Smooth muscle cell (in vitro differentiated cells): ENCODE data around the gene POLR3B. TPM values are rescaled to one million over a fixed set of nuclear protein-coding genes. Genes with fewer than 3 reads are reported as not detected.

Source experiments
- DNase-seq: peaks from one replicate; lab custom pipeline; 2025; ENCODE audit not compliant: unreplicated experiment; lab: John Stamatoyannopoulos, UW
- H2AFZ ChIP-seq: fragments of 200-600 bp; sonication (generic); 2 replicates; pipeline ENCODE4 v1.6.0; 2016; ENCODE audit warnings: antibody characterized with exemption, low read depth, mild to moderate bottlenecking
- H3F3A ChIP-seq: fragments of 200-600 bp; sonication (generic); 2 replicates; pipeline ENCODE4 v1.6.0; 2017; ENCODE audit warnings: antibody characterized with exemption, low read depth
- H3K27ac ChIP-seq: fragments of 200-600 bp; sonication (generic); 2 replicates; pipeline ENCODE4 v1.5.1; 2016; ENCODE audit warnings: low read depth, mild to moderate bottlenecking
- H3K27me3 ChIP-seq: fragments of 200-600 bp; sonication (generic); 2 replicates; pipeline ENCODE4 v1.6.1; 2016; ENCODE audit warnings: low read depth, mild to moderate bottlenecking
- H3K36me3 ChIP-seq: fragments of 200-600 bp; sonication (generic); 2 replicates; pipeline ENCODE4 v1.5.1; 2016; ENCODE audit warnings: low read depth
- H3K4me1 ChIP-seq: fragments of 200-600 bp; sonication (generic); 2 replicates; pipeline ENCODE4 v1.5.1; 2016; ENCODE audit warnings: low read depth
- H3K4me2 ChIP-seq: fragments of 200-600 bp; sonication (generic); 2 replicates; pipeline ENCODE4 v1.6.0; 2016; ENCODE audit warnings: mild to moderate bottlenecking
- H3K4me3 ChIP-seq: fragments of 200-600 bp; sonication (generic); 2 replicates; pipeline ENCODE4 v1.5.1; 2016; ENCODE audit warnings: mild to moderate bottlenecking
- H3K79me2 ChIP-seq: fragments of 200-600 bp; sonication (generic); 2 replicates; pipeline ENCODE4 v1.6.0; 2016; ENCODE audit warnings: low read depth, mild to moderate bottlenecking
- H3K9ac ChIP-seq: fragments of 200-600 bp; sonication (generic); 2 replicates; pipeline ENCODE4 v1.6.0; 2016; ENCODE audit warnings: low read depth
- H3K9me3 ChIP-seq: fragments of 200-600 bp; sonication (generic); replicated peaks from 2 replicates; pipeline ENCODE4 v1.5.1; 2016; ENCODE audit warnings: low read depth
- H4K20me1 ChIP-seq: fragments of 200-600 bp; sonication (generic); 2 replicates; pipeline ENCODE4 v1.6.0; 2016; ENCODE audit warnings: low read depth
- WGBS: methylation state at CpG from one replicate; pipeline ENCODE4 v1.1.7; 2016; ENCODE audit warnings: low lambda C conversion rate; 5-methylcytosine and 5-hydroxymethylcytosine counted together
- polyA plus RNA-seq: library from polyadenylated mRNA; unstranded; fragments of >200 nt; fragmentation: Nextera tagmentation; extraction: Ambion mirVana; gene quantifications from 2 replicates; pipeline ENCODE4 v1.2.1, GENCODE V29; 2016
- total RNA-seq: library from RNA; depleted of rRNA; stranded (reverse); fragments of >200 nt; gene quantifications from 2 replicates; pipeline ENCODE4 v1.2.3, GENCODE V29; 2014
- TF ChIP-seq, protein P1 (sequence below): fragments of 200-600 bp; sonication (generic); IDR thresholded peaks from 2 replicates; pipeline ENCODE4 v1.5.1; 2017; ENCODE audit warnings: borderline replicate concordance, mild to moderate bottlenecking, antibody characterized with exemption; ENCODE audit not compliant: insufficient read depth, poor library complexity, severe bottlenecking

Gene POLR3B
- total and polyA plus RNA-seq, 2 experiments from 2014 or later: 7.3 to 7.5 TPM

DNA sequence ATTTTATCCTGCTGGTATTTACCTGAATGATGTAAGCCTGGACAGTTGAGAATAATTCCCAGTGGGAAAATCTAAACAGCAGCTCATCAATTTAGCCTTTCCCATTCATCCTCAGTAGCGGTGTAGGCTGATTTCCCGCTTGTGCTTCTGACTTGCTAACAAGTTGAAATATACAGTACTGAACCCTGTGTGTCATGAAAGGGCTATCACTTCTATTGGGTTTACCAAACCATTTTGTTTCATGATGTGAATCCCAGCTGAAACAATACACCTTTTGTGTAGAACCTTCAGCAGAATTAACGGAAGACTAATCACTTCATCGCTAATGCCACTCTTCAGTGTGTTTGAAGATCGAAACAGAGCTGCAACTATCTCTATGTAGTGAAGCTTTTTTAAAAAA is 88.4 kb downstream of the POLR3B start:
- DNase-seq: no peak
- no peaks in the 10 kb centered on the region for H3F3A ChIP-seq
- no peaks in the 10 kb centered on the region for H3K9me3 ChIP-seq
- TF ChIP-seq, protein P1, sequence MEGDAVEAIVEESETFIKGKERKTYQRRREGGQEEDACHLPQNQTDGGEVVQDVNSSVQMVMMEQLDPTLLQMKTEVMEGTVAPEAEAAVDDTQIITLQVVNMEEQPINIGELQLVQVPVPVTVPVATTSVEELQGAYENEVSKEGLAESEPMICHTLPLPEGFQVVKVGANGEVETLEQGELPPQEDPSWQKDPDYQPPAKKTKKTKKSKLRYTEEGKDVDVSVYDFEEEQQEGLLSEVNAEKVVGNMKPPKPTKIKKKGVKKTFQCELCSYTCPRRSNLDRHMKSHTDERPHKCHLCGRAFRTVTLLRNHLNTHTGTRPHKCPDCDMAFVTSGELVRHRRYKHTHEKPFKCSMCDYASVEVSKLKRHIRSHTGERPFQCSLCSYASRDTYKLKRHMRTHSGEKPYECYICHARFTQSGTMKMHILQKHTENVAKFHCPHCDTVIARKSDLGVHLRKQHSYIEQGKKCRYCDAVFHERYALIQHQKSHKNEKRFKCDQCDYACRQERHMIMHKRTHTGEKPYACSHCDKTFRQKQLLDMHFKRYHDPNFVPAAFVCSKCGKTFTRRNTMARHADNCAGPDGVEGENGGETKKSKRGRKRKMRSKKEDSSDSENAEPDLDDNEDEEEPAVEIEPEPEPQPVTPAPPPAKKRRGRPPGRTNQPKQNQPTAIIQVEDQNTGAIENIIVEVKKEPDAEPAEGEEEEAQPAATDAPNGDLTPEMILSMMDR: no peak
- no peaks in the 10 kb centered on the region for H3K27me3 ChIP-seq
- no peak overlapping the region for H3K4me3 ChIP-seq
- peaks cover 8% of the 10 kb centered on the region for H3K4me1 ChIP-seq
- H2AFZ ChIP-seq: no peak overlapping the region
- no peaks in the 10 kb centered on the region for H3K79me2 ChIP-seq
- H4K20me1 ChIP-seq: no peaks in the 10 kb centered on the region
- H3K4me2 ChIP-seq: no peak overlapping the region
- WGBS: 90% methylated on average over 5 of the region's 5 CpGs
- H3K36me3 ChIP-seq: no peaks in the 10 kb centered on the region
- no peak overlapping the region for H3K9ac ChIP-seq
- H3K27ac ChIP-seq: no peak overlapping the region

DNA sequence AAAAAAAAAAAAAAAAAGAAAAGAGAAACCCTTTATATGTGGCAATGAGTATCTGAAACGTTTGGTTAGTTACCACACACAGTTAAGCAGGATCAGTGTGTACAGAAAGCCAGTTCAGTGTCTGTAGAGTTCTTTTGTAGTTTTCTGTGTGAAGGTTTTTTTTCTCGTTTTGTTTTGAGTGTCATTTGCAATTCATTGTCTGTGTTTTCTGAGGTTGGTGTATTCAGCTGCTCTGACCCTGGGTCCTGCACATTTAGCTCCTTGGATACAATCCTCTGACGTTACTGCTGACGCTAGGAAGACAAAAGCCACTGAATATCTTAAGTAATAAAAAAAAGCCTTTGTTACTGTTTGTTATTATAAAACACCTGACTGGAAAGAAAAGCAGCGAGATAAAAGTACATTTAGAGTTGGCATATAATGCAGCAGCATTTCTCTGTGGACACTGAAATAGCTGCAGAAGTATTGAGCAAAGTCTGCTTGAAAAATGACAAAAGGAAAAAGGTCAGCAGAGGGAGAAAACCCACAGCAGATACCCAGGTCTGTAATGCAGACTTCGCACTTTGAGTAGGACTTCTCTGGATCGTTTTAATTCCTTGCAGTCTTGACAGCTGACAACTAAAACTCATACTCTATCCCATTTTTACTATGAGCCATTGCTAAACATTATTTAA is 89.0 kb downstream of the POLR3B start:
- Histone ChIP-seq H3K27ac (no peak overlapping the region), H3K4me2 (no peak overlapping the region), H2AFZ (no peak overlapping the region), H3K9me3 (no peaks in the 10 kb centered on the region), H3K4me3 (no peak overlapping the region), H4K20me1 (no peaks in the 10 kb centered on the region), H3K36me3 (no peaks in the 10 kb centered on the region), H3K4me1 (peaks cover 8% of the 10 kb centered on the region), H3F3A (no peaks in the 10 kb centered on the region), H3K9ac (no peak overlapping the region), H3K27me3 (no peaks in the 10 kb centered on the region), H3K79me2 (no peaks in the 10 kb centered on the region)
- DNase-seq: no peak
- 90% methylated on average over 7 of the region's 7 CpGs for WGBS
- TF ChIP-seq, protein P1: no peak

DNA sequence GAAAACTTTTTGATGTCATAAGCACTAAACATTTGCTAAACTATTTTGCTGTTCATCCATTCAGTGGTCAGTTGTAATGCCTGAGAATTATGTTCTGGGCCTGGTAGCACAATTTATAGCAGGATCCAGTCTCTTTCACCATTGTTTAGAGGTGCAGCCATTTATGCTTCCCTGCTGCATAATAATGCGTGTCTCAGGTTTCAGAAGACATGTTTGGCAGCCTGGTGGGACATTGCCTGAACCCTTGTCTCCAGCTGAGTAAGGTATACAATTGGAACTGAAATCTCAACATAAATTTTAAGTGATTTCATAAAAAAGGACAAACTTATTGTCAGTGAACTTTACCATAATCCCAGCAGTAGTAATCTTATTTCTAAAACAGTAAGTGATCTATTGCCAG is 94.8 kb downstream of the POLR3B start:
- Histone ChIP-seq H2AFZ (no peak overlapping the region), H3K79me2 (no peaks in the 10 kb centered on the region), H3K9ac (no peak overlapping the region), H3K27ac (no peak overlapping the region), H3K4me2 (no peak overlapping the region), H3K4me1 (peaks cover 4% of the 10 kb centered on the region), H3K4me3 (no peak overlapping the region), H3K27me3 (no peaks in the 10 kb centered on the region), H4K20me1 (no peaks in the 10 kb centered on the region), H3K36me3 (no peaks in the 10 kb centered on the region), H3K9me3 (no peaks in the 10 kb centered on the region), H3F3A (no peaks in the 10 kb centered on the region)
- 93% methylated on average over 1 of the region's 1 CpG for WGBS
- DNase-seq: no peak
- TF ChIP-seq, protein P1: no peak

DNA sequence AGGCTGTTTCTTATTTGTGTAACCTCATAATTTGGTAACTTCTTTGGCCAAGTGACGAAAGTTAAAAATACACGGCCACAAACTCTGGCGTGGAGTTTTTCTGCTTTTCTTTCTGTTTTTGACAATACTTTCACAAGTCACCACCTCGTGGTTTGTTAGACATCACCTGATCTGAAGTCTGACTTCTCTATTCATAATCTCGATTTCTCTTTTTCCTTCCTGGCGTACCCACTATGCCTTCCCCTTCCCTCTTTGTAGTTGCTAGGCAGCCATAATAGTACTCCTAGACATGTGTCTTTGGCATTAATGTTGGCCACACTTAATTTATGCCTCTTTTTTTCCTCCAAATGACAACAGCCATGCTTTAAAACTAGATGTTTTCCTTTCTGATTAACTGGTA is 97.6 kb downstream of the POLR3B start:
- H3K9ac ChIP-seq: no peak overlapping the region
- WGBS: 91% methylated on average over 6 of the region's 6 CpGs
- TF ChIP-seq, protein P1: no peak
- no peak overlapping the region for H3K27ac ChIP-seq
- no peak overlapping the region for H3K4me3 ChIP-seq
- no peaks in the 10 kb centered on the region for H3K36me3 ChIP-seq
- no peak overlapping the region for H3K4me2 ChIP-seq
- no peak overlapping the region for H2AFZ ChIP-seq
- no peak for DNase-seq
- H3K4me1 ChIP-seq: peaks cover 4% of the 10 kb centered on the region
- no peaks in the 10 kb centered on the region for H3K27me3 ChIP-seq
- H3K79me2 ChIP-seq: no peaks in the 10 kb centered on the region
- no peaks in the 10 kb centered on the region for H4K20me1 ChIP-seq
- no peaks in the 10 kb centered on the region for H3F3A ChIP-seq
- H3K9me3 ChIP-seq: no peaks in the 10 kb centered on the region
